Measurements from ENCODE around the gene ADAMTS16.

The ADAMTS16 gene

GRCh38 chr5:5320062-5320805 lies 180.1 kb downstream of the ADAMTS16 start:
- no peak for DNase-seq

DNA sequence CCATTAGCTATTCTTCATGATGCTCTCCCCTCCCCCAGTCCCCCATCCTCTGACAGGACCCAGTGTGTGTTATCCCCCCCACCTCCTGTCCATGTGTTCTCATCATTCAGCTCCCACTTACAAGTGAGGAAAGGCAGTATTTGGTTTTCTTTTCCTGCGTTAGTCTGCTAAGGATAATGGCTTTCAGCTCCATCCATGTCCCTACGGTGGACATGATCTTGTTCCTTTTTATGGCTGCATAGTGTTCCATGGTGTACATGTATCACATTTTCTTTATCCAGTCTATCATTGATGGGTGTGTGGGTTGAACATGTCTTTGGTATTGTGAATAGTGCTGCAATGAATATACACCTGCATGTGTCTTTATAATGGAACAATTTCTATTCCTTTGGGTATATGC lies 181.0 kb downstream of the ADAMTS16 start:
- DNase-seq: no peak

- no peak for DNase-seq
These were observed 183.4 kb downstream of the ADAMTS16 start for GRCh38 chr5:5323551-5323950.

DNA sequence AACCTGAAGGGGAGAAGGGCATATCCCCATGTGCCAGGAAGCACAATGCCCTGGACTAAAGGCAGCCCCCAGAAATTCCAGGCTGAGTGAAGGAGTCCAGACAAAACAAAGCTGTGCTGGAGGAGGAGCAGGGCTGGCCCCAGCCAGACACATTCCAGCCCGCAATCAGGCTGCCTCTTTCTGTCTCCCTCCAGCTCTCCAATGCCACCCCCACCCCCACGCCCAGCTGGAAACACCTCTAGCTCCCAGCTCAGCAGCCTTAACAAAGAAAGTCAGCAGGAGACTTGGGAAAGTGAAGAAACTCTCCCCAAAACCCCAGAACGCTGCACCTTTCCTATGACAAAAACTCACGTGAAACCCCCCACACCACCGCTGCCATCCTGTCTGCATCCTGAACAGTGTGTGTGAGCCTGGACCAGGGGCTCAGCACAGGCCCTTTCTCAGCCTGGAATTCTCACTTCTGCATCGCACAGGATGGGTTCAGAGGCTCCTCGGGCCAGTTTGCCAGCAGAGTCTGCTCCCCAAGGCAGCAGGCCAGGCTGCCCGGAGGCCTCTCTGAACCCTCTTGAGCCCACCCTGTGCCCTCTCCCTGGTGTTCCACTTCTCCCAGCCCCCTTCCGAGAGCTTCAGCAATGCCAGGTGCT lies 186.1 kb downstream of the ADAMTS16 start:
- no peak for DNase-seq

DNA sequence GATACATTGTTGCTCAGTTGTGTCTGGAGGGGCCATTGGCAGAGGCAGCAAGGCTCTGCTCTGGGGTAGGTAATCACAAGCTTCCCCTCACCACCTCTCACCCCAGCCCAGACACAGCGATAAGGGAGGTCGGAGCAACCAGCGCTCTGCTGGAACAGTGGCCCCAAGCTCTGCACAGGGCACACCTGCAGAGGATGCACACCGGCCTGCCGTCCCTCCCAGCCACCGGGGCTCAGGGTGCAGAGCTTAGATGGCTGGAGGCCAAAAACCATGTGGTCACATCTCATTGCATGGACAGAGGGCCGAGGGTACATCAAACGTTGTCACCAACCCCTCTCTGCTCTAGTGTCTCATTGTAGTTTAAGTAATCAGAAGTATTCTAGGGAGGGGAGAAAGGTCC lies 187.0 kb downstream of the ADAMTS16 start:
- DNase-seq: no peak

DNA sequence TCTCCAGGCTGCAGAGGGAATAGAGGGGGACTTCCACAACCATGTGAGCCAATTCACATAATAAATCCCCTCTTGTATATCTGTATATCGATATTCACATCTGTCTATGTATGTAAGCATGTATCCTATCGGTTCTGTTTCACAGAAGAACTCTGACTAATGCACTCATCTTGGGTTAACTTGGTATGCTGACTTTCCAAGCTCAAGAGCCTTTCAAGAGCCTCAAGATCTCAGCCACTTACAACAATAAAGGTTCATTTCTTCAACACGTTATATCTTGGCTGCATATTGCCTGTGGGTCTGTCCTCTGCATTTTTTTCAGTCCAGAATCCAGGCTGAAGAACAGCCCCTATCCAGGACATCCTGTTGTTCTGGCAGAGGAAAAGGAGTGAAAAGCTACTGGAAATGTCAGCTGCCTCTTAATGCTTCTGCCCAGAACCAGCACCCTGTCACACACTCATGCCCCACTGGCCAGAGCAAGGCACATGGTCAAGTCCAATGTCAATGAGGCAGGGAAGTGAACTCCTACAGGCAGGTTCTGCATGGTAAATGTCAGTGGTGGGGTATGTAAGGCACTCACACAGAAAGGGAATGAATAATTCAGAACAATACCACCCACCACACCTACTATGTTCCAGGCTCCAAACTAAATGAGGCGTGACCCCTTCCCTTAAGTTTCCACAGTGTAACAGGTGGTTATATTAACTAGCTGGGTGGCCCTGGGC lies 190.8 kb downstream of the ADAMTS16 start:
- DNase-seq: no peak

DNA sequence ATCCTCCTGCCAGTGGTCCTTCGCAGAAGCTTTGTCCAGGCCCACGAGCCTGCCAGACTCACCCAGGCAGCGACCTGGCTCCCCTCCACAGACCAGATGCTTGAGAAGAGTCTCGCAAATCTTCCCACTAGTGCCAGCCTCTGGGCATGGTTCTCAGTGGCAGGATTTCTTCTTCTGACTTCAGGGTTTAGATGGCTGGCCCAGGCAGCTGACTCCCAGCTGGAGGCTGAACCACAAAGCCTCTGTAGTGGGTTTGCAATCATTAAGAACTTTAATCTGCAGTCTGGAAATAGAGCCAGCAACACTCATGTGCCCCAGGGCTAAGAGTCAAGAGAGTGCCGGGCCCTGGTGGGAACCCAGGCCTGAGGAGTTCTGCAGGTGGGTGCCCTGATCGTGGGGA lies 191.7 kb downstream of the ADAMTS16 start:
- DNase-seq: no peak

DNA sequence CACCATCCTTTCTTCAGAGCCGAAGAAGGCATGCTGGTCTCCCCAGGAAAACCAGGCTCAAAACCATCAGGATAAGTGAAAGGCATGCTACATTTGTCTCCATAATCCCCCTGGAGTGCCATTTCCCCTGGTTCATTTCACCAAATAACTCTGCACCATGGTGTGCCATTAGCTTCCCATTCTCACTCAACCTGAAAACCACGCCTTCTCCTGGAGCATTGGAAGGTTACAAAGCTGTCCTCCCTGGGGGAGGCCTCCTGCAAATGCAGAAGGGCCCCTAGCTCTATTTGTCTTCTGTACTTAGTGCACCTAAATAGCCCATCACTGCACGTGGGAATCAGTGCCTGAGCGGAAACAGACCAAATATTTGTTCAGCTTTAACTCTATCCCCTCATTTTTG lies 192.2 kb downstream of the ADAMTS16 start:
- DNase-seq: no peak

- no peak for DNase-seq
These were observed 195.0 kb downstream of the ADAMTS16 start for GRCh38 chr5:5335107-5335506.

GRCh38 chr5:5335700-5336264 lies 195.7 kb downstream of the ADAMTS16 start:
- DNase-seq: no peak

GRCh38 chr5:5339257-5339656 lies 199.1 kb downstream of the ADAMTS16 start:
- DNase-seq: no peak

- no peak for DNase-seq
These were observed 200.1 kb downstream of the ADAMTS16 start for GRCh38 chr5:5340206-5340729.

GRCh38 chr5:5341531-5342292 lies 201.6 kb downstream of the ADAMTS16 start:
- DNase-seq: no peak

GRCh38 chr5:5342784-5343183 lies 202.7 kb downstream of the ADAMTS16 start:
- no peak for DNase-seq

GRCh38 chr5:5343568-5343967 lies 203.4 kb downstream of the ADAMTS16 start:
- DNase-seq: no peak

GRCh38 chr5:5344051-5344571 lies 204.0 kb downstream of the ADAMTS16 start:
- DNase-seq: no peak

- DNase-seq: no peak
These were observed 204.5 kb downstream of the ADAMTS16 start for GRCh38 chr5:5344606-5345005.

DNA sequence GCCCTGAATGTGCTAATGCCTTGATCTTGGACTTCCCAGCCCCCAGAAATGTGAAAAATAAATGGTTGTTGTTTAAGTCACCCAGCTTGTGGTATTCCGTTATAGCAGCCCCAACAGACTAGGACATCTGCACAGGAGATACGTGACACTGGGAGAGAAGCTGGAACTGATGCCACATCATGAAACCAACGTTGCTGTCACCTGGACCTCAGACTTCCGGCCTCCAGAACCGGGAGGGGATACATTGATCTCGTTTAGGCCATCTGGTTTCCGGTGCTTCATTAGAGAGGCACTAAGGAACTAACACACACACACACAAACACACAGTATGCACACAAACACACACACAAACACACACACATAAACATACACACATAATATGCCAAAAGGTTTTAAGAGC lies 207.3 kb downstream of the ADAMTS16 start:
- no peak for DNase-seq

DNA sequence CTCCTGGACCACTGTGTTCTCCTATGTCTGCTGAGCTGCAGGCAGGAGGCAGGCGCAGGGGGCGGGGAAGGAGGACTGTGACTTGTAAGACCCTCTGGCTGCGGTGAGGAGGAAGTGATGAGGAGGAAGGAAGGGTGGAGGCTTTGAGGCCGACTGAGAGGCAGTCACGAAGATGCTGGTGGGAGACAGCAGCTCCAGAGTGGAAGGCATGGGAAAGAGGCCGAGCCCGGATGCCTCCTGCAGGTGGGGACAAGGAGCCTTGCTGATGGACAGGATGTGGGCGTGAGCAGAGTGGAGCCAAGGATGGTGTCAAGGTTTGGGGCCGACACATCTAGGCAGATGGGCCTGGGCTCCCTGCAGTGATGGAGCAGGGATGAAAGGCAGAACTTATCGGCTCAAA lies 208.0 kb downstream of the ADAMTS16 start:
- DNase-seq: no peak

- DNase-seq: no peak
These were observed 208.4 kb downstream of the ADAMTS16 start for GRCh38 chr5:5348576-5348975.

DNA sequence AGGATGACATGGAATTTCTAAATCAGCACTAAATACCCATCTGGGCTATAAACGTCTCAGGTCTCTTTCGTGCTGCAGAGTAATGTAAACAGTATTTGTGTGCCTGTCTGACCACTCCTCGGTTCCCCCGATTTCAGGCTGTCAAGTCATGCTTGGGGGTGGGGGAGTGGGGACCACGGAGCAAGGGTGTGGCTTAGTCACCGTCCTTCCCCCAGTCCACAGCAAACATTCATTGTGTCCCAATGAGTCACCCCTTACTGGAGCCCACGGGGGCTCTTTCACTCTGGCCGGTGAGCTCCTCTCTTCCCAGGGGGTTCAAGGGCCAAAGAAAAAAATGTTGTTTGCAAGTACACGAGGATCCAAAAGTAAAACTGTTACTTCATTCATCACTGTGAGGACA lies 210.0 kb downstream of the ADAMTS16 start:
- DNase-seq: no peak

- no peak for DNase-seq
These were observed 211.3 kb downstream of the ADAMTS16 start for GRCh38 chr5:5351288-5351979.

Data from KG1 (cell line).